Karpas-422 (cell line): ENCODE results near the gene SLCO4A1. TPM values are rescaled to one million over a fixed set of nuclear protein-coding genes. Genes with fewer than 3 reads are reported as not detected.
A peak's percentile ranks its signal among the peaks of the same experiment; 100 is the strongest.

Experiments
- DNase-seq: peaks from one replicate; pipeline ENCODE4 v3.0.0-alpha.2; 2015
- H2AFZ ChIP-seq: fragments of 200-600 bp; sonication (generic); 2 replicates; pipeline ENCODE4 v1.6.1; 2014; ENCODE audit warnings: antibody characterized with exemption, low read length, mixed read lengths
- H3K27ac ChIP-seq: fragments of 200-600 bp; sonication (generic); 2 replicates; pipeline ENCODE4 v1.5.1; 2014; ENCODE audit warnings: mild to moderate bottlenecking, low read length, moderate library complexity
- H3K27me3 ChIP-seq: fragments of 200-600 bp; sonication (generic); 2 replicates; pipeline ENCODE4 v1.6.1; 2014; ENCODE audit warnings: low read length, mixed read lengths
- H3K36me3 ChIP-seq: fragments of 200-600 bp; sonication (generic); 2 replicates; pipeline ENCODE4 v1.6.1; 2014; ENCODE audit warnings: low read length, mixed read lengths; ENCODE audit not compliant: insufficient read depth
- H3K4me1 ChIP-seq: fragments of 200-600 bp; sonication (generic); 2 replicates; pipeline ENCODE4 v1.6.1; 2014; ENCODE audit warnings: mild to moderate bottlenecking, low read length, mixed read lengths
- H3K4me2 ChIP-seq: fragments of 200-600 bp; sonication (generic); 2 replicates; pipeline ENCODE4 v1.6.1; 2014; ENCODE audit warnings: low read length, low read depth, mild to moderate bottlenecking; ENCODE audit not compliant: poor library complexity, severe bottlenecking
- H3K4me3 ChIP-seq: fragments of 200-600 bp; sonication (generic); 2 replicates; pipeline ENCODE4 v1.5.1; 2014; ENCODE audit warnings: mild to moderate bottlenecking, antibody characterized with exemption, low read length, mixed read lengths
- H3K79me2 ChIP-seq: fragments of 200-600 bp; sonication (generic); 2 replicates; pipeline ENCODE4 v1.6.1; 2014; ENCODE audit warnings: mild to moderate bottlenecking, low read length, mixed read lengths
- H3K9ac ChIP-seq: fragments of 200-600 bp; sonication (generic); 2 replicates; pipeline ENCODE4 v1.6.0; 2014; ENCODE audit warnings: low read length
- H3K9me2 ChIP-seq: fragments of 200-600 bp; sonication (generic), shearing (Covaris generic); replicated peaks from 2 replicates; pipeline ENCODE4 v1.6.0; 2014; ENCODE audit warnings: mild to moderate bottlenecking, low read length, moderate library complexity; ENCODE audit not compliant: insufficient read depth
- H3K9me3 ChIP-seq: fragments of 300-700, 200-600 bp; sonication (generic); 2 replicates; pipeline ENCODE4 v1.6.1; 2014; ENCODE audit warnings: low read length, mixed read lengths
- H4K20me1 ChIP-seq: fragments of 200-600 bp; sonication (generic); 2 replicates; pipeline ENCODE4 v1.6.1; 2014; ENCODE audit warnings: mild to moderate bottlenecking, antibody characterized with exemption, low read length, low read depth; ENCODE audit not compliant: insufficient read depth
- total RNA-seq: library from RNA; depleted of rRNA; stranded (reverse); fragments of >200 nt; shearing (Covaris generic); gene quantifications from 2 replicates; pipeline ENCODE4 v1.2.3, GENCODE V29; 2014; ENCODE audit warnings: low replicate concordance

SLCO4A1 gene
- total RNA-seq, 1 experiment from 2014 or later = not detected

DNA sequence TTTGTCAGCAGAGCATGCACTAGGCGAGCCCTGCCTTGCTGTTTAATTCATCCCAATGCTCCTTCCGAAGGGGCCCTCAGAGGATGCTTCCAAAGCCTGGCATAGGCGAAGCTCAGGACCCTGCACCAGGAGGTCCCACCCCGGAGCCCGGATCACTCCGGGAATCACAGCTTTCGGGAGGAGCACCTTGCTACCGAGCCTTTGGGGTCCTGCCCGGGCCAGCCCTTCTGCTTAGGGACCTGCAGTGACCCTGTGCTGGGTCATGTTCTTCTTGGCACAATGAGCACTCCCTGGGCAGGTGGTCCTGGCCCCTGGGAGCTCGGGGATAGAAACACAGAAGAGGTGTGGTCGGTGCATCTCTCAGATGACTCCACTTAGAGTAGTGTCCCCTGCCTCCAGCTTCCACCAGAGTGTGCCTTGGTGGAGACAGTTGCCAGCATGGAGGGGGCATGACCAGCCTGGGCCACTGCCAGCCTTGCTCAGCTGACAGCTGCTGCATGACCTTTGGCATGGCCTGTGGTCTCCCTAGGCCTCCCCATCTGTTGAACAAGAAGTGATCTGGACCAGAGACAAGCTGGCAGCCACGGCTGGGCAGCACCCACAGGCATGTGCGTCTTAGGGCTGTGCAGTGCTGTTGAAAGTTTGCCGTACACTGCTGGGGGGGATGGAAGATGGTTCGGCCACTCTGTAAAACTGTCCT, 44.7 kb upstream of the SLCO4A1 start:
- H3K36me3 ChIP-seq = no peaks in the 10 kb centered on the region
- H4K20me1 ChIP-seq = 0 out of 2 replicates have a peak, but pooled peaks cover 4% of the 10 kb centered on the region
- H2AFZ ChIP-seq = no peak overlapping the region
- no peak overlapping the region for H3K27ac ChIP-seq
- H3K9me3 ChIP-seq = no peaks in the 10 kb centered on the region
- no peaks in the 10 kb centered on the region for H3K27me3 ChIP-seq
- H3K9me2 ChIP-seq = no peaks in the 10 kb centered on the region
- no peak overlapping the region for H3K9ac ChIP-seq
- no peaks in the 10 kb centered on the region for H3K79me2 ChIP-seq
- H3K4me1 ChIP-seq = no peaks in the 10 kb centered on the region
- H3K4me2 ChIP-seq = no peak overlapping the region
- H3K4me3 ChIP-seq = no peak overlapping the region
- no peak for DNase-seq

DNA sequence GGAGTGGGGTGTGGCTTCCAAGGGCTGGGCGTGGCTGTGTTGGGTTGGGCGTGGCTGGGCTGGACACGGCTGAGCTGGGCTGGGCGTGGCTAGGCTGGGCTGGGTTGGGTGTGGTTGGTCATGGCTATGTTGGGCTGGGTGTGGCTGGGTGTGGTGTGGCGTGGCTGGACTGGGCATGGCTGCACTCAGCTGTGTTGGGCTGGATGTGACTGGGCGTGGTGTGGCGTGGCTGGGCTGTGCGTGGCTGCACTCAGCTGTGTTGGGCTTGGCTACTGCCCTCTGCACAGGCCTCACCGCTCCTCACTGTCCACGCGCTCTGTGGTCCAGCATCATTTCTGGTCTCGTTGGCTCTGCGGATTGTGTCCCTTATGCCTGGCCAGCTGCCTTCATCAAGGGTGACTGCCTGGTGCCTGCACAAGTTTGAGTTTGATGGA, 43.5 kb upstream of the SLCO4A1 start:
- no peaks in the 10 kb centered on the region for H3K36me3 ChIP-seq
- no peaks in the 10 kb centered on the region for H3K79me2 ChIP-seq
- no peaks in the 10 kb centered on the region for H3K9me2 ChIP-seq
- no peak overlapping the region for H2AFZ ChIP-seq
- H3K27ac ChIP-seq = no peak overlapping the region
- no peaks in the 10 kb centered on the region for H3K27me3 ChIP-seq
- H3K4me2 ChIP-seq = no peak overlapping the region
- DNase-seq = peak; percentile 80
- H3K4me3 ChIP-seq = no peak overlapping the region
- no peaks in the 10 kb centered on the region for H3K4me1 ChIP-seq
- no peaks in the 10 kb centered on the region for H3K9me3 ChIP-seq
- H4K20me1 ChIP-seq = 0 out of 2 replicates have a peak, but pooled peaks cover 4% of the 10 kb centered on the region
- no peak overlapping the region for H3K9ac ChIP-seq

DNA sequence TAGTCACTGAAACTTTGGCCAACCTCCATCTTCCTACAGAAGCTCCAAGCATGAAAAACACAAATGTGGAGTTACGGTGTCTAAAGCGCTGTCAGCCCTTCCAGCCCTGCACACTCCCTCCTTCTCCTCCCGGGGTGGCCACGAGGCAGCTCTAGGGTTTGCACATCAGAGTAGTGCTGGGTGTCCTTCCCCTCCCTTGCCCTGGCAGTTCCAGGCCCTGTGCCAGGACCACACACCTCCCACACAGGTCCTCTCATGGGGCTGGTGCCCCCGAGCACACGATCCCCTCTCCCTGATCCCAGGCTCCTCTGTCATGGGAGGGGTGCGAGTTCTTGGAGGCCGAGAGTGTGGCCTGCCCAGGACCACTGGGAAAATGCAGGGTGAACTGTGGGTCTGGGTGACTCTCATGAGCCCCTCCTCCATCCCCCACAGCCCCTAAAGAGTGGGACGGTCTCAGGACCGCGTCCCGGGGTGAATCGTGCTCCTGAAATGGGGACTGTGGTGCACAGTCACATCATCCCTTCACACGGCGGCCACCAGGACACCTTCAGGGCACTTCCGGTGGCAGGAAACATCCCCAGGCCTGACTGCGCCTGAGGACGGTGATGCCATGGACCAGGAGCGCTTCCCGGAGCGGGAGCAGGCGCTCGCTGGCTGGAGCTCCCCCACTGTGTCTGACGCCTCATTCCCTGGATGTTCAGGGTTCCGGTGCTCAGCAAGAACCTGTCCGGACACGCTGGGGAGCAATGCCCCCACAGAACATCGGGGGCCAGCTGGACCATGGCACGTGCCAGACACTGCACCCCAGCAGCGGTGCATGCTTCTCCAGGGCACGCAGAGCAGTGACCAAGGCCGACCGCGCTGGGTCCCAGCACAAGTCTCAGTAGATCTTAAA, 42.8 kb upstream of the SLCO4A1 start:
- Histone ChIP-seq H3K36me3 (no peaks in the 10 kb centered on the region), H2AFZ (no peak overlapping the region), H4K20me1 (0 out of 2 replicates have a peak, but pooled peaks cover 4% of the 10 kb centered on the region), H3K27ac (no peak overlapping the region), H3K79me2 (no peaks in the 10 kb centered on the region), H3K4me1 (no peaks in the 10 kb centered on the region), H3K4me2 (no peak overlapping the region), H3K27me3 (no peaks in the 10 kb centered on the region), H3K9me2 (no peaks in the 10 kb centered on the region), H3K4me3 (no peak overlapping the region), H3K9ac (no peak overlapping the region), H3K9me3 (no peaks in the 10 kb centered on the region)
- no peak for DNase-seq

DNA sequence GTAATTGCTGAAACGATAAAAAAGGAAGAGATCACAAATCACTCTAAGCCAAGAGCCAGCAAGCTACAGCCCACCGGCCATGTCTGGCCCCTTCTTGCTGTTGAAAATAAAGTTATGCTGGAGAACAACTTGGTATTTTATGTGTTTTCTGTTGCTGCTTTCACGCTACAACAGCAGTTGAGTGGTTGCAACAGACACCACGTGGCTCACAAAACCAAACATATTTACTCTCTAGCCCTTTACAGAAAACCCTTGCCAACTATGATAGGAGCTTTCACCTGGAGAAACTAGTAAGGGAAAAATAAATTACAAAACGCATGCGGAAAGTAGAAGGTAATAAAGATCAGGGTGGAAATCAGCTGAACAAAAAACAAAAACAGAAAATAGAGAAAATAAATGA, 41.1 kb upstream of the SLCO4A1 start:
- no peaks in the 10 kb centered on the region for H3K9me3 ChIP-seq
- 0 out of 2 replicates have a peak, but pooled peaks cover 4% of the 10 kb centered on the region for H4K20me1 ChIP-seq
- no peak overlapping the region for H3K4me2 ChIP-seq
- H3K27ac ChIP-seq = no peak overlapping the region
- H3K9me2 ChIP-seq = no peaks in the 10 kb centered on the region
- H3K27me3 ChIP-seq = no peaks in the 10 kb centered on the region
- no peak overlapping the region for H3K4me3 ChIP-seq
- no peak overlapping the region for H2AFZ ChIP-seq
- no peaks in the 10 kb centered on the region for H3K36me3 ChIP-seq
- no peak overlapping the region for H3K9ac ChIP-seq
- no peaks in the 10 kb centered on the region for H3K79me2 ChIP-seq
- no peak for DNase-seq
- H3K4me1 ChIP-seq = peaks cover 6% of the 10 kb centered on the region

DNA sequence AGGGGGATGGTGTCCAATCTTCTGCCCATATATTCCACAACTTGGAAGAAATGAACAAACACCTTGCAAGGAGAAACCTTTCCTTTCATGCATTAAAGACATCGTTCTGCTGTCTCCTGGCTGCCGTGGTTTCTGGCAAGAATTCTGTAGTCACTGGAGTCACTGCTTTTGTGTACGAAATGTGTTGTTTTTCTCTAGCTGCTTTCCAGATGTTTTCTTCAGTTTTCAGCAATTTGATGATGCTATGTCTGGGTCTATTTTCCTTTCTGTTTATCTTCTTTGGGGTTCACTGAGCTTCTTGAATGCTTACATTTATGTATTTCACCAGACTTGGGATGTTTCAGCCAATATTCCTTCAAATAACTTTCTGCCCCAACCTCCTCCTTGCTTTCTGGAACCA, 40.6 kb upstream of the SLCO4A1 start:
- Histone ChIP-seq H2AFZ (no peak overlapping the region), H4K20me1 (0 out of 2 replicates have a peak, but pooled peaks cover 4% of the 10 kb centered on the region), H3K9ac (no peak overlapping the region), H3K4me1 (peaks cover 11% of the 10 kb centered on the region), H3K4me2 (no peak overlapping the region), H3K9me3 (no peaks in the 10 kb centered on the region), H3K36me3 (no peaks in the 10 kb centered on the region), H3K27ac (no peak overlapping the region), H3K4me3 (no peak overlapping the region), H3K27me3 (no peaks in the 10 kb centered on the region), H3K79me2 (no peaks in the 10 kb centered on the region), H3K9me2 (no peaks in the 10 kb centered on the region)
- no peak for DNase-seq

DNA sequence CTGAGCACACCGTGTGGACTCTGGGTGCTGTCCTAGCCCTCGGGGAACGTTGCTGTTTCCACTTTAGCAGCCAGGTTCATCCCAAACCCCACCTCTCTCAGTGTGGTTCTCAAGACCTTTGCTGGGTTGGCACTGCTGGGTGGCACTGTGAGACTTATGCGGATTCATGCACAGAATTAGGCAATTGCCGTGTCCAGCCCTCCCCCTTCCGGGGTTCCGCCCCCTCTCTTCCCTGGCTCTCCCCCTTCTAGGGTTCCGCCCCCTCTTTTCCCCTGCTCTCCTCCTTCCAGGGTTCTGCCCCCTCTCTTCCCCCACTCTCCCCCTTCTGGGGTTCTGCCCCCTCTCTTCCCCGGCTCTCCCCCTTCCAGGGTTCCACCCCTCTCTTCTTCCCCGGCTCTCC, 39.8 kb upstream of the SLCO4A1 start:
- no peaks in the 10 kb centered on the region for H3K79me2 ChIP-seq
- no peak overlapping the region for H3K4me3 ChIP-seq
- H3K4me1 ChIP-seq = peaks cover 17% of the 10 kb centered on the region
- H4K20me1 ChIP-seq = 0 out of 2 replicates have a peak, but pooled peaks cover 8% of the 10 kb centered on the region
- no peak for DNase-seq
- H3K9ac ChIP-seq = no peak overlapping the region
- no peaks in the 10 kb centered on the region for H3K36me3 ChIP-seq
- no peaks in the 10 kb centered on the region for H3K27me3 ChIP-seq
- H2AFZ ChIP-seq = no peak overlapping the region
- H3K4me2 ChIP-seq = no peak overlapping the region
- no peak overlapping the region for H3K27ac ChIP-seq
- H3K9me3 ChIP-seq = no peaks in the 10 kb centered on the region
- H3K9me2 ChIP-seq = no peaks in the 10 kb centered on the region

DNA sequence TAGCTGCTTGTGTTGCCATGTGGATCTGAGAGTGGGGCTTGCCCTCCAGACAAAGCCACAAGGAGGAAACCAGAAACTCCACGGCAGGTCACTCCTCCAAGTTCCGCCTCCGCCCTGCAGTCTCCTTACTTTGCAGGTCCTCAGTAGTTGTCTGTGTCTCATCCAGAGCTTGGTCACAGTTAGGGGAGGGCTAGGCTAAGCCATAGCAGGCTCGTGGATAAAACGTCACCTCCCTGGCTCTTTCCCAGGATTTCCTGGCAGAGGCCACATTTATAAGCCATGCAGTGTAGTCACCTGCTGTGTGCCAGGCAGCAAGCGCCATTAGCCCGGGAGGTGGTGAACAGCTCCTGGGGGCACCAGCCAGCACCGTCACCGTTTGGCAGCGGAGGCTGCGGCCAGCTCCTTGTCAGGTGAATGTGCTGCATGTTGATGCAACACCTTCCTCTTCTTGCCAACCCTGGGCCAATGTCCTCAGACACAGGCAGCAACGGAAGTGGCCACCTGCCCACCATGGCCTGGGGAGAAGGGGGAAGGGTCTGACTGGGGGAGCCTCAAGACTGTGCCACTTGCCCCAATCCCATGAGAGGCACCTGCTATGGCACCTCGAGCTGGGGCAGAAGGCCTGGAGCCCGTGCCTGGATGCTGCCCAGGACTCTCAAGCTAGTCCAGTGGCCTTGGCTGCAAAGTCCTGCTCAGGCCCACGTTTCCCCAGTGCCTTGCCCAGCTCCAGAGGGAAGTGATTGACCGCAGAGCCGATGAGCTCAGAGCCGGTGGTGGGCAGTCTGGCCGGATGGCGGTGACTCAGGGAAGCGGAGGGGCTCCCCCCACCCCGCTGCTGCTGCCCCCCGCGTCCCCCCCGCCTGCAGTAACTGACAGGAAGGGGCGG, 39.0 kb upstream of the SLCO4A1 start:
- Histone ChIP-seq H4K20me1 (0 out of 2 replicates have a peak, but pooled peaks cover 8% of the 10 kb centered on the region), H3K9ac (no peak overlapping the region), H3K4me1 (peaks cover 17% of the 10 kb centered on the region), H3K27ac (no peak overlapping the region), H3K4me2 (no peak overlapping the region), H3K9me3 (no peaks in the 10 kb centered on the region), H3K9me2 (no peaks in the 10 kb centered on the region), H2AFZ (no peak overlapping the region), H3K79me2 (no peaks in the 10 kb centered on the region), H3K4me3 (no peak overlapping the region), H3K27me3 (no peaks in the 10 kb centered on the region), H3K36me3 (no peaks in the 10 kb centered on the region)
- no peak for DNase-seq
